K562 (cell line): Measurements from ENCODE around the gene IFT172. TPM values are rescaled to one million over a fixed set of nuclear protein-coding genes. Genes with fewer than 3 reads are reported as not detected.

Experiments used
- ATAC-seq: fragments of 200-7000 bp; cut with Tn5 transposase; 3 replicates; pipeline ENCODE4 v1.9.1; 2020; ENCODE audit warnings: moderate library complexity
- Bru-seq: library from RNA; stranded (reverse); fragments of 400-500 nt; gene quantifications from one replicate; lab custom pipeline; 2021; lab: Mats Ljungman, UMichigan
- BruChase-seq, 2 experiments: library from RNA; stranded (reverse); fragments of 400-500 nt; gene quantifications; one replicate each; lab custom pipeline; 2021; lab: Mats Ljungman, UMichigan
- BruUV-seq: library from RNA; stranded (reverse); fragments of 400-500 nt; replicated peaks from 2 replicates; lab custom pipeline; 2021; lab: Mats Ljungman, UMichigan
- CTCF ChIA-PET: fragments of 300-600 bp; formaldehyde crosslinking; extraction: SDS; loops from one replicate; lab custom pipeline; 2021; ENCODE audit warnings: low intra/inter-chr PET ratio; lab: Yijun Ruan, JAX
- POLR2A ChIA-PET: fragments of 300-600, 350-650 bp; sonication (Branson Sonifier 250); formaldehyde crosslinking; extraction: SDS; loops from one replicate; lab custom pipeline; 2021; ENCODE audit warnings: antibody characterized with exemption, inconsistent platforms; lab: Yijun Ruan, JAX
- DNase-seq, 4 experiments: peaks; one replicate each; pipeline versions ENCODE4 v3.0.0 to v3.0.0-alpha.2; 2011 to 2018; ENCODE audit warnings: low spot score in 3 of 4, mixed read lengths in 3 of 4; ENCODE audit errors: extremely low read depth in 1 of 4
- FAIRE-seq: peaks from 2 replicates; lab custom pipeline; 2011; peaks lifted over from hg19 to GRCh38; lab: Jason Lieb, UNC
- H2AFZ ChIP-seq: 2 replicates; pipeline ENCODE4 v1.6.0; 2011; ENCODE audit warnings: low read depth, low read length, control low read depth, inconsistent platforms
- H3K27ac ChIP-seq: fragments of 200-600 bp; 3 replicates; pipeline ENCODE4 v1.8.0; 2011; ENCODE audit warnings: low read depth, mild to moderate bottlenecking, control low read depth, inconsistent platforms, low read length, moderate library complexity, mixed read lengths; ENCODE audit errors: extremely low read depth
- H3K27me3 ChIP-seq, 2 experiments: fragments of 300-600 bp in 1 of 2; 2 replicates in 1 of 2; 3 replicates in 1 of 2; pipeline versions ENCODE4 v1.6.0 to v1.8.0; 2011; ENCODE audit warnings: inconsistent platforms in 2 of 2, low read length in 2 of 2, mild to moderate bottlenecking in 1 of 2, mixed read lengths in 1 of 2, moderate library complexity in 1 of 2; ENCODE audit not compliant: control insufficient read depth in 2 of 2, insufficient read depth in 2 of 2
- H3K36me3 ChIP-seq: fragments of 300-600 bp; 3 replicates; pipeline ENCODE4 v1.8.0; 2011; ENCODE audit warnings: mild to moderate bottlenecking, low read length, inconsistent platforms; ENCODE audit not compliant: control insufficient read depth, insufficient read depth
- H3K4me1 ChIP-seq, 2 experiments: fragments of 200-600 bp in 1 of 2; replicated peaks in 1 of 2; 2 replicates in 1 of 2; 3 replicates in 1 of 2; pipeline versions ENCODE4 v1.5.1 to v1.8.0; 2011; ENCODE audit warnings: inconsistent platforms in 2 of 2, low read length in 2 of 2, mild to moderate bottlenecking in 1 of 2, mixed read lengths in 1 of 2, moderate library complexity in 1 of 2; ENCODE audit not compliant: control insufficient read depth in 2 of 2, insufficient read depth in 2 of 2
- H3K4me2 ChIP-seq: 2 replicates; pipeline ENCODE4 v1.6.1; 2011; ENCODE audit warnings: low read length, control low read depth, inconsistent platforms, mixed read lengths; ENCODE audit not compliant: insufficient read depth
- H3K4me3 ChIP-seq: fragments of 200-600 bp; sonication (generic), shearing (Covaris generic); 2 replicates; pipeline ENCODE4 v1.5.1; 2016; ENCODE audit warnings: control low read depth, inconsistent platforms
- H3K79me2 ChIP-seq: fragments of 200-600 bp; 3 replicates; pipeline ENCODE4 v1.8.0; 2011; ENCODE audit warnings: low read length, inconsistent platforms; ENCODE audit not compliant: control insufficient read depth, insufficient read depth
- H3K9ac ChIP-seq, 2 experiments: 2 replicates each; pipeline versions ENCODE4 v1.6.0 to v1.6.1; 2011; ENCODE audit warnings: low read depth in 2 of 2, low read length in 2 of 2, control low read depth in 1 of 2, inconsistent platforms in 1 of 2, mild to moderate bottlenecking in 1 of 2, mixed read lengths in 1 of 2; ENCODE audit not compliant: insufficient read depth in 1 of 2
- H3K9me1 ChIP-seq: one replicate; pipeline ENCODE4 v1.6.0; 2011; ENCODE audit warnings: inconsistent platforms, mild to moderate bottlenecking, low read length, moderate library complexity; ENCODE audit not compliant: control insufficient read depth, insufficient read depth
- H3K9me3 ChIP-seq: replicated peaks from 2 replicates; pipeline ENCODE4 v1.5.1; 2011; ENCODE audit warnings: low read depth, low read length, inconsistent platforms; ENCODE audit not compliant: control insufficient read depth, insufficient read depth
- H4K20me1 ChIP-seq: replicated peaks from 2 replicates; pipeline ENCODE4 v1.6.1; 2011; ENCODE audit warnings: low read length, inconsistent platforms, mixed read lengths; ENCODE audit not compliant: control insufficient read depth, insufficient read depth
- CTBP1 ChIP-seq: fragments of 450-650 bp; IDR thresholded peaks from 2 replicates; pipeline ENCODE4 v1.6.1; 2016; ENCODE audit warnings: borderline replicate concordance
- SAP30 ChIP-seq: fragments of 200-600 bp; sonication (generic); IDR thresholded peaks from 2 replicates; pipeline ENCODE4 v1.6.1; 2012; ENCODE audit warnings: borderline replicate concordance, low read depth, mild to moderate bottlenecking, moderate library complexity, low read length, control low read depth, inconsistent platforms; ENCODE audit not compliant: insufficient read depth, poor library complexity, severe bottlenecking
- SNIP1 ChIP-seq: fragments of 450-650 bp; IDR thresholded peaks from 2 replicates; pipeline ENCODE4 v1.7.1; 2017; ENCODE audit warnings: low read depth, mild to moderate bottlenecking
- THRAP3 ChIP-seq: fragments of 450-650 bp; IDR thresholded peaks from 2 replicates; pipeline ENCODE4 v1.6.1; 2016; ENCODE audit warnings: mild to moderate bottlenecking, inconsistent platforms, borderline replicate concordance
- ZNF23 ChIP-seq: fragments of 250-450 bp; sonication (Bioruptor Pico); IDR thresholded peaks from 2 replicates; pipeline ENCODE4 v1.4.0; 2020; ENCODE audit warnings: mild to moderate bottlenecking
- ZNF445 ChIP-seq: fragments of 250-450 bp; sonication (Bioruptor Pico); IDR thresholded peaks from 2 replicates; pipeline ENCODE4 v1.4.0; 2020; ENCODE audit warnings: low read depth, mild to moderate bottlenecking, moderate library complexity
- whole genome bisulfite sequencing: fragments of 100-300 bp; shearing (Covaris generic); methylation state at CpG from one replicate; pipeline ENCODE4 v1.1.6; 2016; ENCODE audit warnings: low coverage, mixed read lengths; ENCODE audit not compliant: insufficient coverage; ENCODE audit errors: missing lambda C conversion rate; 5-methylcytosine and 5-hydroxymethylcytosine counted together
- in situ Hi-C: fragments of 300-500 bp; cut with MboI; formaldehyde crosslinking; loops from 4 replicates; pipeline ENCODE4 v1.15.0; 2018; ENCODE audit warnings: inconsistent platforms, mixed read lengths
- intact Hi-C: fragments of 100-400 bp; cut with micrococcal nuclease; formaldehyde crosslinking; loops from 2 replicates; pipeline ENCODE4 v1.14.2; 2022
- long read RNA-seq, 3 experiments: library from polyadenylated mRNA in 2 of 3; library from RNA in 1 of 3; unstranded in 2 of 3; stranded (forward) in 1 of 3; transcript quantifications; one replicate each; pipeline ENCODE4 v2.0.0, GENCODE V29; 2019 to 2022
- polyA minus RNA-seq, 3 experiments: library from RNA; depleted of rRNA, polyadenylated mRNA; stranded (reverse); fragments of >200 nt; gene quantifications; 2 replicates each; pipeline ENCODE4 v1.2.3, GENCODE V29; 2011
- polyA plus RNA-seq, 8 experiments: library from polyadenylated mRNA; depleted of rRNA in 4 of 8; stranded (reverse) in 5 of 8; unstranded in 3 of 8; fragments of >200 nt; fragmentation: Nextera tagmentation in 2 of 8; fragmentation: Illumina TruSeq in 1 of 8; extraction: Ambion mirVana in 2 of 8; extraction: Trizol in 1 of 8; gene quantifications; 2 replicates each; pipeline versions ENCODE4 v1.2.1 to v1.2.3, GENCODE V29; 2011 to 2014; ENCODE audit warnings: inconsistent platforms in 1 of 8, missing spikeins in 1 of 8
- total RNA-seq, 7 experiments: library from RNA; depleted of rRNA in 6 of 7; stranded (reverse); fragments of >200 nt in 6 of 7; fragmentation: Illumina TruSeq in 2 of 7; extraction: Trizol in 2 of 7; gene quantifications; 2 replicates each; pipeline versions ENCODE4 v1.2.1 to v1.2.3, GENCODE V29; 2011 to 2021; ENCODE audit warnings: low replicate concordance in 1 of 7
- TF ChIP-seq, protein P1 (sequence below): fragments of 250-450 bp; sonication (Bioruptor Pico); IDR thresholded peaks from 2 replicates; pipeline ENCODE4 v1.5.1; 2021; ENCODE audit warnings: mild to moderate bottlenecking

Gene IFT172, protein sequence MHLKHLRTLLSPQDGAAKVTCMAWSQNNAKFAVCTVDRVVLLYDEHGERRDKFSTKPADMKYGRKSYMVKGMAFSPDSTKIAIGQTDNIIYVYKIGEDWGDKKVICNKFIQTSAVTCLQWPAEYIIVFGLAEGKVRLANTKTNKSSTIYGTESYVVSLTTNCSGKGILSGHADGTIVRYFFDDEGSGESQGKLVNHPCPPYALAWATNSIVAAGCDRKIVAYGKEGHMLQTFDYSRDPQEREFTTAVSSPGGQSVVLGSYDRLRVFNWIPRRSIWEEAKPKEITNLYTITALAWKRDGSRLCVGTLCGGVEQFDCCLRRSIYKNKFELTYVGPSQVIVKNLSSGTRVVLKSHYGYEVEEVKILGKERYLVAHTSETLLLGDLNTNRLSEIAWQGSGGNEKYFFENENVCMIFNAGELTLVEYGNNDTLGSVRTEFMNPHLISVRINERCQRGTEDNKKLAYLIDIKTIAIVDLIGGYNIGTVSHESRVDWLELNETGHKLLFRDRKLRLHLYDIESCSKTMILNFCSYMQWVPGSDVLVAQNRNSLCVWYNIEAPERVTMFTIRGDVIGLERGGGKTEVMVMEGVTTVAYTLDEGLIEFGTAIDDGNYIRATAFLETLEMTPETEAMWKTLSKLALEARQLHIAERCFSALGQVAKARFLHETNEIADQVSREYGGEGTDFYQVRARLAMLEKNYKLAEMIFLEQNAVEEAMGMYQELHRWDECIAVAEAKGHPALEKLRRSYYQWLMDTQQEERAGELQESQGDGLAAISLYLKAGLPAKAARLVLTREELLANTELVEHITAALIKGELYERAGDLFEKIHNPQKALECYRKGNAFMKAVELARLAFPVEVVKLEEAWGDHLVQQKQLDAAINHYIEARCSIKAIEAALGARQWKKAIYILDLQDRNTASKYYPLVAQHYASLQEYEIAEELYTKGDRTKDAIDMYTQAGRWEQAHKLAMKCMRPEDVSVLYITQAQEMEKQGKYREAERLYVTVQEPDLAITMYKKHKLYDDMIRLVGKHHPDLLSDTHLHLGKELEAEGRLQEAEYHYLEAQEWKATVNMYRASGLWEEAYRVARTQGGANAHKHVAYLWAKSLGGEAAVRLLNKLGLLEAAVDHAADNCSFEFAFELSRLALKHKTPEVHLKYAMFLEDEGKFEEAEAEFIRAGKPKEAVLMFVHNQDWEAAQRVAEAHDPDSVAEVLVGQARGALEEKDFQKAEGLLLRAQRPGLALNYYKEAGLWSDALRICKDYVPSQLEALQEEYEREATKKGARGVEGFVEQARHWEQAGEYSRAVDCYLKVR (N-terminal part only)
- 231 and 238 TPM in 2 replicates for total RNA-seq (2011; cell fraction: chromatin; rRNA removed; ENCODE audit: low replicate concordance)
- 91.1 and 102 TPM in 2 replicates for total RNA-seq (2011; cell fraction: nucleolus; rRNA removed)
- 128 and 131 TPM in 2 replicates for total RNA-seq (2011; cell fraction: nucleoplasm; rRNA removed)
- 13.5 and 15.1 TPM in 2 replicates for total RNA-seq (2014; rRNA removed)
- total RNA-seq (2014; rRNA removed; fragmentation: Illumina TruSeq; extraction: Trizol): 13.5 and 15.0 TPM in 2 replicates
- total RNA-seq (2015; rRNA removed; fragmentation: Illumina TruSeq; extraction: Trizol): 12.0 and 13.6 TPM in 2 replicates
- total RNA-seq (2021): 16.3 and 19.1 TPM in 2 replicates
- polyA plus RNA-seq (2011; rRNA removed): 17.9 and 24.4 TPM in 2 replicates
- polyA plus RNA-seq (2011; cell fraction: cytosol; rRNA removed): 14.0 and 14.8 TPM in 2 replicates
- 86.4 and 95.7 TPM in 2 replicates for polyA plus RNA-seq (2011; cell fraction: nucleus; rRNA removed)
- polyA plus RNA-seq (2012): 16.2 and 24.6 TPM in 2 replicates
- 12.9 and 13.5 TPM in 2 replicates for polyA plus RNA-seq (2014; fragmentation: Illumina TruSeq; extraction: Trizol)
- 1 to 10 TPM; 5.6 to 7.3 TPM for polyA plus RNA-seq (2014; fragmentation: Nextera tagmentation; extraction: Ambion mirVana)
- polyA plus RNA-seq (2014; rRNA removed): 13.7 and 15.3 TPM in 2 replicates
- 37.0 and 39.3 TPM in 2 replicates for polyA minus RNA-seq (2011; rRNA and poly(A)+ RNA removed)
- 12.1 and 15.1 TPM in 2 replicates for polyA minus RNA-seq (2011; cell fraction: cytosol; rRNA and poly(A)+ RNA removed)
- polyA minus RNA-seq (2011; cell fraction: nucleus; rRNA and poly(A)+ RNA removed): 22.9 and 46.2 TPM in 2 replicates
- Bru-seq, nascent RNA: percentile 57 among the genes with signal in this experiment
- percentile 51 among the genes with signal in this experiment for BruChase-seq, experiment 1, labeled RNA remaining after a 2-hour chase
- BruChase-seq, experiment 2, labeled RNA remaining after a 6-hour chase: percentile 56 among the genes with signal in this experiment
- long read RNA-seq, experiment 1, full-length matches to known transcripts: 10 of 25 reads
- long read RNA-seq, experiment 1, partial matches to known transcripts: 10 of 25 reads
- long read RNA-seq, experiment 1, other reads (novel, unspliced or antisense): 5 of 25 reads
- long read RNA-seq, experiment 2, partial matches to known transcripts: 2 of 8 reads
- long read RNA-seq, experiment 2, other reads (novel, unspliced or antisense): 6 of 8 reads
- long read RNA-seq, experiment 3, partial matches to known transcripts: 2 of 3 reads
- long read RNA-seq, experiment 3, other reads (novel, unspliced or antisense): 0 of 3 reads

DNA sequence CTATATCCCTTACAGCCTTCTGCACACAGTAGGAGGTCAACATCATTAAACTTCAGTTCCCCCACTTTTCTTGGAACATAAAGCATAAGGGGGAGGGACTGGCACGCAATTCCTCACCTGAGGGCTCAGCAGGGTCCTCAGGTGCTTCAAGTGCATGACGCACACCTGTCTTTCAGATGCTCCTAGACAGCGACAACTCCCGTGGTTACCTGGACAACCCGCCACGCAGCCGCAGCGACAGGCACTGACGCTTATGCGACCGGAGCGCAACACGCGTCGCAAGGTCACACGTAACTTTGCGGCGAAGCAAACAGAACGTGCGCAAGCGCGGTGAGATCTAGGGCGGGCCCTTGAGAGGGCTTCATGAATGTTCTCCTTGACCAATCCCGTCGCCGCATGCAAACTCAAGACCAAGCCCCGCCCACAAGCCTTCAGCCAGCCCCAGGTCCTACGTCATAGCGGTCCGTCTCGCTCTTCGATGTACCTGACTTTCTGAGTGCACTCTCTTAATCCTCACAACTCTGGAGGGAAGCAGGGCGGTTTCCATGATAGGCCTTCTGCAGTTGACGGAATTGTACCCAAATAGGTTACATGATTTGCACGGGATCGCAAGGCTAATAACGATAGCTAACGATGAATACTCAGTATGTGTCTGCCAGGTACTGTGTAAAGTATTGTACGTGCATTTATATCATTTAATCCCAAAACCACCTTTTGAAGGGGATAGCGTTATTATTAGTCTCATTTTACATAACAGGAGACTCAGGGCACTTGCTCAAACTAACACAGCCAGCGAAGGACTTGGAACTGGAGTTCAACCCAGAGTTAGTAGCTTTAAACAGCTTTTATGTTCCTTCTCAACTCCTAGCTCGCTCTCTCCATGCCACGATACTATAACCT, at the start of gene IFT172:
TSS of gene IFT172 (minus strand) at position 246 of the 900 bp plus-strand sequence. CDS start at position 156, 90 bp downstream.
- FAIRE-seq: peak; percentile 100
- H3K9me3 ChIP-seq: no peaks in the 10 kb centered on the region
- H3K9me1 ChIP-seq: no peaks in the 10 kb centered on the region
- H4K20me1 ChIP-seq: no peaks in the 10 kb centered on the region
- H3K4me3 ChIP-seq: peak within 1 kb of the TSS; percentile 52
- ATAC-seq: peak; percentile 98
- H3K27me3 ChIP-seq: no peaks in the 10 kb centered on the region
- peak within 1 kb of the TSS; percentile 96 for H2AFZ ChIP-seq
- H3K27ac ChIP-seq: peak within 1 kb of the TSS; percentile 73
- H3K4me1 ChIP-seq: peaks cover 6 to 10% of the 10 kb centered on the region in 2 experiments; a peak in 4 of 5 replicates
- H3K36me3 ChIP-seq: no peaks in the 10 kb centered on the region
- intact Hi-C loops (loop anchor here (2.0 to 10.0 kb wide), 3 partner anchors 62 to 135 kb away; partner anchors contain the start of genes CCDC121, GPN1 and NRBP1), in situ Hi-C loops (no loop called here)
- H3K79me2 ChIP-seq: peaks cover 6% of the 10 kb centered on the region; the same call in 2 of the 3 replicates
- H3K4me2 ChIP-seq: peak within 1 kb of the TSS; percentile 98
- DNase-seq: peak; percentile 99 to 100 (median 99)
- POLR2A ChIA-PET: interaction anchor here (0.7 to 2.6 kb wide), 5 partner anchors 10 to 48 kb away, joined by 3 to 7 read pairs (median 4); no protein-coding TSS in a partner anchor
- 7% methylated on average over 43 of the region's 43 CpGs for WGBS
- CTCF ChIA-PET: interaction anchor here (1.2 kb wide), 1 partner anchor 80 kb away, joined by 4 read pairs; the partner anchor contains the start of gene PPM1G
- TSS peak; percentile 97 for BruUV-seq
- H3K9ac ChIP-seq: peak within 1 kb of the TSS; percentile 65 to 82
- TF ChIP-seq CTBP1: peak; percentile 93
- TF ChIP-seq, protein P1, sequence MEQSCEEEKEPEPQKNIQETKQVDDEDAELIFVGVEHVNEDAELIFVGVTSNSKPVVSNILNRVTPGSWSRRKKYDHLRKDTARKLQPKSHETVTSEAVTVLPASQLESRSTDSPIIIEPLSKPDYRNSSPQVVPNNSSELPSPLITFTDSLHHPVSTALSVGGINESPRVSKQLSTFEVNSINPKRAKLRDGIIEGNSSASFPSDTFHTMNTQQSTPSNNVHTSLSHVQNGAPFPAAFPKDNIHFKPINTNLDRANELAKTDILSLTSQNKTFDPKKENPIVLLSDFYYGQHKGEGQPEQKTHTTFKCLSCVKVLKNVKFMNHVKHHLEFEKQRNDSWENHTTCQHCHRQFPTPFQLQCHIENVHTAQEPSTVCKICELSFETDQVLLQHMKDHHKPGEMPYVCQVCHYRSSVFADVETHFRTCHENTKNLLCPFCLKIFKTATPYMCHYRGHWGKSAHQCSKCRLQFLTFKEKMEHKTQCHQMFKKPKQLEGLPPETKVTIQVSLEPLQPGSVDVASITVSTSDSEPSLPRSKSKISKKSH (CRISPR knock-in tag): no peak
- no peak for TF ChIP-seq ZNF23 (CRISPR knock-in tag)
- peak; percentile 97 for TF ChIP-seq SAP30
- TF ChIP-seq ZNF445 (CRISPR knock-in tag): no peak
- no peak for TF ChIP-seq SNIP1
- no peak for TF ChIP-seq THRAP3
